ENCODE results near the gene UBLCP1.

Gene UBLCP1

DNA sequence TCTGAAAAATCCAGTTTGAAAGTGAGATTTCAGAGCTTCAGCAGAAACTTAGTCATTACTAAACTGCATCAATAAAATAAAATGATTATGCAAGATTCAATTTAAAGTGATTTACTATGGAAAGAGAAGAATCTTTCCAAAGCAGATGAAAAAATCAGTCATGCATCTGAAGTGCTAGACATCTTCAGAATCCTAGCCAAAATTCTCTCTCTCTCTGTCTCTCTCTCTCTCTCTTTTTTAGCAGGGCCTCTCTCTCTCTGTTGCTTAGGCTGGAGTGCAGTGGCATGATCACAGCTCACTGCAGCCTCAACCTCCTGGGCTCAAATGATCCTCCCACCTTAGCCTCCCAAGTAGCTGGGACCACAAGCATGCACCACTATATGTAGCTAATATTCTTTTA is 18.2 kb upstream of the UBLCP1 start:
- H3K9me3 ChIP-seq (ENCODE audit: control insufficient read depth, low read length), result no peaks in the 10 kb centered on the region
- no peak overlapping the region for H3K9ac ChIP-seq
- TF ChIP-seq, protein P1, sequence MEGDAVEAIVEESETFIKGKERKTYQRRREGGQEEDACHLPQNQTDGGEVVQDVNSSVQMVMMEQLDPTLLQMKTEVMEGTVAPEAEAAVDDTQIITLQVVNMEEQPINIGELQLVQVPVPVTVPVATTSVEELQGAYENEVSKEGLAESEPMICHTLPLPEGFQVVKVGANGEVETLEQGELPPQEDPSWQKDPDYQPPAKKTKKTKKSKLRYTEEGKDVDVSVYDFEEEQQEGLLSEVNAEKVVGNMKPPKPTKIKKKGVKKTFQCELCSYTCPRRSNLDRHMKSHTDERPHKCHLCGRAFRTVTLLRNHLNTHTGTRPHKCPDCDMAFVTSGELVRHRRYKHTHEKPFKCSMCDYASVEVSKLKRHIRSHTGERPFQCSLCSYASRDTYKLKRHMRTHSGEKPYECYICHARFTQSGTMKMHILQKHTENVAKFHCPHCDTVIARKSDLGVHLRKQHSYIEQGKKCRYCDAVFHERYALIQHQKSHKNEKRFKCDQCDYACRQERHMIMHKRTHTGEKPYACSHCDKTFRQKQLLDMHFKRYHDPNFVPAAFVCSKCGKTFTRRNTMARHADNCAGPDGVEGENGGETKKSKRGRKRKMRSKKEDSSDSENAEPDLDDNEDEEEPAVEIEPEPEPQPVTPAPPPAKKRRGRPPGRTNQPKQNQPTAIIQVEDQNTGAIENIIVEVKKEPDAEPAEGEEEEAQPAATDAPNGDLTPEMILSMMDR (IDR thresholded peaks at IDR 0.05), result no peak
- H3K4me3 ChIP-seq (ENCODE audit: low read depth, low read length), result no peak overlapping the region
- H3K27me3 ChIP-seq (ENCODE audit: control insufficient read depth, insufficient read depth, low read length), result no peaks in the 10 kb centered on the region
- no peak overlapping the region for H3K27ac ChIP-seq
- no peaks in the 10 kb centered on the region for H3K36me3 ChIP-seq (ENCODE audit: control insufficient read depth, insufficient read depth, low read length)
- H3K4me2 ChIP-seq (ENCODE audit: low read length), result no peak overlapping the region
- H2AFZ ChIP-seq, result no peak overlapping the region
- no peaks in the 10 kb centered on the region for H3K4me1 ChIP-seq
- no peaks in the 10 kb centered on the region for H3K79me2 ChIP-seq

DNA sequence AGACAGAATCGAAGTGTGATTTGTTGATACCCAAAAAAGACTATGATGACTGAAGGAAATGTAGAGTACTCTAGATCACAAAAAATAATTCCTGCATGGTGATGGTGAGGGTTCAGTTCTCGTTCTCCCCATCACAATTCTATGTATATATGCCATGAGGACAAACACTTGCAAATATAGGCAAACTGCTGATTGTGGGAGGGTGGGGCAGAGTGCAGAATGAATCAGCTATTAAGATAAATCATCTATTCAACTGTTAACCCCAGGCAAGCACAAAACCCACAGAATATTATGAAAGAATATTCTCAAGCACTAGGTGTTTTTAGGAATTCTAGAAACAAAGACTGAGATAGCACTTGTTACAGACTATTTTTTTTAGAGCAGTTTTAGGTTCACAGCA is 13.9 kb upstream of the UBLCP1 start:
- no peak overlapping the region for H3K27ac ChIP-seq
- no peak overlapping the region for H2AFZ ChIP-seq

DNA sequence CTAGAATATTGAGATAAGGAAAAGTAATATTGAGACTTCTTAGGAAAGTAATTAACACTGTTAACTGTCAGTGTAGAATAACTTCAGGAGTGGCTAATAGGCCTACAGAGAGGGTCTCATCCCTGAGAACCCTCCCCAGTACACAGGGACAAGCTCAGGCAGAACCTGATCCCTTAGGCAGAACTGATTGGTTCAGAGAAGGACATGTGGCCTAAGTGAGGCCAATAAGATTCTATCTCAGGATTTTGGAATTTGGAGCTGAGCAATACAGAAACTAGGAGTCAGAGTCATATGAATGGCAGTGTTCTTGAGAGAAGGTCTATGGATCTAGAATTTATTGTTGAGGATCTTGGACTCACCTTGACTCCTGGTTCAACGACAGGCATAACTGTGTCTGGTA is 10.9 kb upstream of the UBLCP1 start:
- TF ChIP-seq, protein P1 (IDR thresholded peaks at IDR 0.05), result no peak
- Histone ChIP-seq H2AFZ (no peak overlapping the region), H3K79me2 (no peaks in the 10 kb centered on the region), H3K9me3 (ENCODE audit: control insufficient read depth, low read length) (no peaks in the 10 kb centered on the region), H3K4me3 (ENCODE audit: low read depth, low read length) (no peak overlapping the region), H3K9ac (no peak overlapping the region), H3K27ac (no peak overlapping the region), H3K4me2 (ENCODE audit: low read length) (no peak overlapping the region), H3K36me3 (ENCODE audit: control insufficient read depth, insufficient read depth, low read length) (no peaks in the 10 kb centered on the region), H3K4me1 (no peaks in the 10 kb centered on the region), H3K27me3 (ENCODE audit: control insufficient read depth, insufficient read depth, low read length) (no peaks in the 10 kb centered on the region)

More for the DNA sequence above, 13.9 kb upstream of the UBLCP1 start:
- no peaks in the 10 kb centered on the region for H3K27me3 ChIP-seq (ENCODE audit: control insufficient read depth, insufficient read depth, low read length)
- no peaks in the 10 kb centered on the region for H3K4me1 ChIP-seq
- no peak overlapping the region for H3K4me2 ChIP-seq (ENCODE audit: low read length)
- TF ChIP-seq, protein P1 (IDR thresholded peaks at IDR 0.05), result no peak
- no peaks in the 10 kb centered on the region for H3K36me3 ChIP-seq (ENCODE audit: control insufficient read depth, insufficient read depth, low read length)
- H3K4me3 ChIP-seq (ENCODE audit: low read depth, low read length), result no peak overlapping the region
- no peaks in the 10 kb centered on the region for H3K9me3 ChIP-seq (ENCODE audit: control insufficient read depth, low read length)
- H3K9ac ChIP-seq, result no peak overlapping the region
- H3K79me2 ChIP-seq, result no peaks in the 10 kb centered on the region

DNA sequence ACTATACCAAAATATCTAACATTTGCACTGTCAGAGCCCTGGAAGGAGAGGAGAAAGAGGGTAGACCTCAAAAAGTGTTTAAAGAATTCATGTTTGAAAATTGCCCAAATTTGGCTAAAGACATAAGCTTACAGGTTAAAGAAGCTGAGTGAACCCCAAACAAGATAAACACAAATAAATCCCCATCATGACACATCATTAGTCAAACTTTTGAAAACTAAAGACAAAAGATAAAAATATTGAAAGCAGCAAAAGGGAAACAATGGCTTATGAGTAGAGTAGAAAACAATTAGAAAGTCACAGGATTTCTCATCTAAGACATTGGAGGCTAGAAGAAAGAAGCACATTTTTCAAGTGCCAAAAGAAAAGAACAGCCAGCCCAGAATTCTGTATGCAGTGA is 6.1 kb upstream of the UBLCP1 start:
- Histone ChIP-seq H3K27me3 (ENCODE audit: control insufficient read depth, insufficient read depth, low read length) (no peaks in the 10 kb centered on the region), H3K27ac (no peak overlapping the region), H3K4me3 (ENCODE audit: low read depth, low read length) (no peak overlapping the region), H2AFZ (no peak overlapping the region), H3K36me3 (ENCODE audit: control insufficient read depth, insufficient read depth, low read length) (no peaks in the 10 kb centered on the region), H3K9ac (no peak overlapping the region), H3K9me3 (ENCODE audit: control insufficient read depth, low read length) (no peaks in the 10 kb centered on the region), H3K4me2 (ENCODE audit: low read length) (no peak overlapping the region), H3K79me2 (peaks cover 3% of the 10 kb centered on the region), H3K4me1 (no peaks in the 10 kb centered on the region)
- TF ChIP-seq, protein P1 (IDR thresholded peaks at IDR 0.05), result no peak

DNA sequence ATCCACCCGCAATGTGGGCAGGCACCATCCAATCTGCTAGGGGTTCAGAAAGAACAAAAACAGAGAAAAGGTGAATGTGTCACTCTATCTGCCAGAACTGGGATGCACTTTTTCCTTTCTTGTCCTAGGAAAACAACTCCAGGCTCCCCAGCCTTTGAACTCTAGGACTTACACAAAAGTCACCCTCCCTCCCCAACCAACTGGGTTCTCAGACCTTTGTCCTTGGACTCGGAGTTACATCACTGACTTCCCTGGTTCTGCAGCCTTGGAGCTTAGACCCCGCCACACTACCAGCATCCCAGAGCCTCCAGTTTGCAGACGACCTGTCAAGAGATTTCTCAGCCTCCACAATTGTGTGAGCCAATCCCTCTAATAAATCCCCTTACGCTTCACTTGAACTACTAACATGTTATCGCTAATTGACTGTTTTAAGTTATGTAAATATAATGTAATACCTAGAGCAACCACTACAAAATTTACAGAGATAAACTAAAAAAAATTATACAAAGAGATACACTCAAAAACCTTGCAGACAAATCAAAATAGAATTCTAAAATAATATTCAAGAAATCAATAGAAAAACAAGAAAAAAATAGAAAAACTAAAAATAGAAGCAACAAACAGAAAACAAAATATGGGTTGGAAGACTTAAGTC is 5.3 kb upstream of the UBLCP1 start:
- H3K4me2 ChIP-seq (ENCODE audit: low read length), result no peak overlapping the region
- no peak overlapping the region for H3K4me3 ChIP-seq (ENCODE audit: low read depth, low read length)
- H3K9ac ChIP-seq, result no peak overlapping the region
- no peaks in the 10 kb centered on the region for H3K36me3 ChIP-seq (ENCODE audit: control insufficient read depth, insufficient read depth, low read length)
- TF ChIP-seq, protein P1 (IDR thresholded peaks at IDR 0.05), result no peak
- H3K79me2 ChIP-seq, result peaks cover 8% of the 10 kb centered on the region
- no peak overlapping the region for H2AFZ ChIP-seq
- H3K9me3 ChIP-seq (ENCODE audit: control insufficient read depth, low read length), result no peaks in the 10 kb centered on the region
- H3K27me3 ChIP-seq (ENCODE audit: control insufficient read depth, insufficient read depth, low read length), result no peaks in the 10 kb centered on the region
- no peaks in the 10 kb centered on the region for H3K4me1 ChIP-seq
- H3K27ac ChIP-seq, result no peak overlapping the region
